K562 (cell line): ENCODE data around the gene GPRIN1. TPM values are rescaled to one million over a fixed set of nuclear protein-coding genes. Genes with fewer than 3 reads are reported as not detected.

Source experiments
- FOXA1 ChIP-seq: fragments of 450-650 bp; IDR thresholded peaks from 2 replicates; pipeline ENCODE4 v1.6.1; 2016; ENCODE audit warnings: mild to moderate bottlenecking, borderline replicate concordance
- HDAC6 ChIP-seq: IDR thresholded peaks from 2 replicates; pipeline ENCODE4 v1.6.1; 2012; ENCODE audit warnings: low read depth, mild to moderate bottlenecking, control low read depth, inconsistent platforms, low read length, moderate library complexity
- HNRNPL ChIP-seq: fragments of 200-400 bp; formaldehyde crosslinking; IDR thresholded peaks from 2 replicates; pipeline ENCODE4 v1.6.1; 2017; ENCODE audit warnings: low read depth, mild to moderate bottlenecking, low read length
- IFI16 ChIP-seq: fragments of 250-450 bp; sonication (Bioruptor Pico); IDR thresholded peaks from 2 replicates; pipeline ENCODE4 v2.1.2; 2022; ENCODE audit warnings: mild to moderate bottlenecking, inconsistent platforms
- MAZ ChIP-seq, 2 experiments: fragments of 450-650 bp in 1 of 2; sonication (generic) in 1 of 2; formaldehyde crosslinking; IDR thresholded peaks in 1 of 2; conservative IDR thresholded peaks in 1 of 2; 2 replicates each; pipeline versions ENCODE4 v1.4.0 to v1.5.0; 2020; ENCODE audit warnings: mild to moderate bottlenecking in 1 of 2, missing genetic modification reagents in 1 of 2
- MEIS2 ChIP-seq: fragments of 450-650 bp; IDR thresholded peaks from 2 replicates; pipeline ENCODE4 v1.6.1; 2014; ENCODE audit warnings: mild to moderate bottlenecking; ENCODE audit not compliant: partially characterized antibody
- NBN ChIP-seq: fragments of 450-650 bp; IDR thresholded peaks from 2 replicates; pipeline ENCODE4 v1.6.1; 2016; ENCODE audit warnings: low read depth, mild to moderate bottlenecking
- PPARD ChIP-seq: fragments of 250-450 bp; sonication (Bioruptor Pico); IDR thresholded peaks from 2 replicates; pipeline ENCODE4 v1.8.0; 2022; ENCODE audit warnings: inconsistent platforms, mild to moderate bottlenecking, moderate library complexity
- RBM15 ChIP-seq: fragments of 200-400 bp; formaldehyde crosslinking; IDR thresholded peaks from 2 replicates; pipeline ENCODE4 v1.6.1; 2018; ENCODE audit warnings: mild to moderate bottlenecking, low read length, moderate library complexity; ENCODE audit not compliant: insufficient read depth
- SMAD1 ChIP-seq: fragments of 150-350 bp; IDR thresholded peaks from 2 replicates; pipeline ENCODE4 v1.6.1; 2014; ENCODE audit warnings: low read length, low read depth; ENCODE audit not compliant: partially characterized antibody
- SMAD2 ChIP-seq: fragments of 150-350 bp; IDR thresholded peaks from 2 replicates; pipeline ENCODE4 v1.6.1; 2014; ENCODE audit warnings: low read depth, mild to moderate bottlenecking, low read length
- SMARCB1 ChIP-seq: IDR thresholded peaks from 2 replicates; pipeline ENCODE4 v1.6.1; 2011; ENCODE audit warnings: improper control_type of control experiment, low read depth; ENCODE audit not compliant: insufficient read length
- TCF3 ChIP-seq: sonication (generic); formaldehyde crosslinking; IDR thresholded peaks from 2 replicates; pipeline ENCODE4 v1.4.0; 2020; ENCODE audit warnings: mild to moderate bottlenecking, missing genetic modification reagents
- TEAD2 ChIP-seq: fragments of 450-650 bp; IDR thresholded peaks from 2 replicates; pipeline ENCODE4 v1.6.1; 2016; ENCODE audit warnings: missing genetic modification characterization, control low read depth, missing compliant biosample characterization
- ZNF217 ChIP-seq: sonication (generic); formaldehyde crosslinking; IDR thresholded peaks from 2 replicates; pipeline ENCODE4 v1.8.0; 2022; ENCODE audit warnings: mild to moderate bottlenecking, missing genetic modification reagents
- ZNF408 ChIP-seq: fragments of 250-450 bp; sonication (Bioruptor Pico); IDR thresholded peaks from 2 replicates; pipeline ENCODE4 v1.4.0; 2020; ENCODE audit warnings: low read depth, mild to moderate bottlenecking, moderate library complexity
- ZNF583 ChIP-seq: fragments of 250-450 bp; sonication (Bioruptor Pico); IDR thresholded peaks from 2 replicates; pipeline ENCODE4 v1.4.0; 2020
- ZNF586 ChIP-seq: fragments of 450-650 bp; formaldehyde crosslinking; conservative IDR thresholded peaks from 2 replicates; pipeline ENCODE4 v1.4.0; 2020; ENCODE audit warnings: mild to moderate bottlenecking, moderate library complexity
- ZNF77 ChIP-seq: fragments of 250-450 bp; sonication (Bioruptor Pico); IDR thresholded peaks from 2 replicates; pipeline ENCODE4 v1.5.0; 2020
- ZNF785 ChIP-seq: fragments of 250-450 bp; sonication (Bioruptor Pico); IDR thresholded peaks from 2 replicates; pipeline ENCODE4 v1.4.0; 2020; ENCODE audit warnings: mild to moderate bottlenecking
- ZZZ3 ChIP-seq: fragments of 450-650 bp; IDR thresholded peaks from 2 replicates; pipeline ENCODE4 v1.6.1; 2016; ENCODE audit warnings: antibody characterized with exemption, mild to moderate bottlenecking, moderate library complexity
- polyA plus RNA-seq, 8 experiments: library from polyadenylated mRNA; depleted of rRNA in 4 of 8; stranded (reverse) in 5 of 8; unstranded in 3 of 8; fragments of >200 nt; fragmentation: Nextera tagmentation in 2 of 8; fragmentation: Illumina TruSeq in 1 of 8; extraction: Ambion mirVana in 2 of 8; extraction: Trizol in 1 of 8; gene quantifications; 2 replicates each; pipeline versions ENCODE4 v1.2.1 to v1.2.3, GENCODE V29; 2011 to 2014; ENCODE audit warnings: inconsistent platforms in 1 of 8, missing spikeins in 1 of 8
- total RNA-seq, 7 experiments: library from RNA; depleted of rRNA in 6 of 7; stranded (reverse); fragments of >200 nt in 6 of 7; fragmentation: Illumina TruSeq in 2 of 7; extraction: Trizol in 2 of 7; gene quantifications; 2 replicates each; pipeline versions ENCODE4 v1.2.1 to v1.2.3, GENCODE V29; 2011 to 2021; ENCODE audit warnings: low replicate concordance in 1 of 7
- TF ChIP-seq, protein P1 (sequence below): fragments of 150-350 bp; IDR thresholded peaks from 2 replicates; pipeline ENCODE4 v1.6.1; 2014; ENCODE audit warnings: low read depth, mild to moderate bottlenecking, low read length, borderline replicate concordance
- TF ChIP-seq, protein P2 (sequence below): fragments of 250-450 bp; sonication (Bioruptor Pico); IDR thresholded peaks from 2 replicates; pipeline ENCODE4 v1.8.0; 2022; ENCODE audit warnings: inconsistent platforms

The GPRIN1 gene
- total and polyA plus RNA-seq, 9 of the 15 experiments (the other 6 are each of a cell fraction or from before 2014, with no cell fraction given) = 0.15 to 11.6 (median 4.4) TPM

DNA sequence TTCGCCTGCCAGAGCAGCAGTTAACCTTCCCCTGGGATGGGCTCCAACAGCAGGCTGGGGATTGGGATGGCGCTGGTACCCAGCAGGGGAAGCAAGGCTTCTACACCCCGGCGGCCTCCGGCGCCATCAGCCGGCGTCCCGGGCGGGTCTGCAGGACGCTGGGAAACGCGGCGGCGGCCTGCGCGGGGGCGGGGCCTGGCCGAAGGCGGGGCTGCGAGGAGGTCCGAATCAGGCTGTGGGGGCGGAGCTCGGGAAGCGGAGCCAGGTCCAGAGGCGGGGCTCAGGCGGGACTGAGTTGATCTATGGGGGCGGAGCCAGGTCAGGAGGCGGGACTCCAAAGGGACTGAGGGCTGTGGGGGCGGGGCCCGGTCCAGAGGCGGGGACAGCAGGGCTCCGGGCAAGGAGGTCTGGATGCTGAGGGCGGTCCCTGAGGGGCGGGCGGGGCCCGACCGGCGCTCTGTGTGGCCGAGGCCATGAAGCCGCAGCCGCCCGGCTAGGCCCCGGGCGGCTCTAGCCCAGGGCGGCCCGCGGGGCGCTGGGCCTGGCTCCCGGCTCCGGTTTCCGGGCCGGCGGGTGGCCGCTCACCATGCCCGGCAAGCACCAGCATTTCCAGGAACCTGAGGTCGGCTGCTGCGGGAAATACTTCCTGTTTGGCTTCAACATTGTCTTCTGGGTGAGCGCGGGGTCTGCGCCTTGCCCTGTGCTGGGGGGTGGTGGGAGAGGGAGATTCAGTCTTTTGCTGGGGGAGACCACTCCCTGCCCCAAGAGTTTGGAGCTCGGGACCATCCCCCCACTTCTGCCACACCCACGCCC is 37.3 kb upstream of the GPRIN1 start, which contains the start of gene TSPAN17 (continued):
- TF ChIP-seq, protein P1, sequence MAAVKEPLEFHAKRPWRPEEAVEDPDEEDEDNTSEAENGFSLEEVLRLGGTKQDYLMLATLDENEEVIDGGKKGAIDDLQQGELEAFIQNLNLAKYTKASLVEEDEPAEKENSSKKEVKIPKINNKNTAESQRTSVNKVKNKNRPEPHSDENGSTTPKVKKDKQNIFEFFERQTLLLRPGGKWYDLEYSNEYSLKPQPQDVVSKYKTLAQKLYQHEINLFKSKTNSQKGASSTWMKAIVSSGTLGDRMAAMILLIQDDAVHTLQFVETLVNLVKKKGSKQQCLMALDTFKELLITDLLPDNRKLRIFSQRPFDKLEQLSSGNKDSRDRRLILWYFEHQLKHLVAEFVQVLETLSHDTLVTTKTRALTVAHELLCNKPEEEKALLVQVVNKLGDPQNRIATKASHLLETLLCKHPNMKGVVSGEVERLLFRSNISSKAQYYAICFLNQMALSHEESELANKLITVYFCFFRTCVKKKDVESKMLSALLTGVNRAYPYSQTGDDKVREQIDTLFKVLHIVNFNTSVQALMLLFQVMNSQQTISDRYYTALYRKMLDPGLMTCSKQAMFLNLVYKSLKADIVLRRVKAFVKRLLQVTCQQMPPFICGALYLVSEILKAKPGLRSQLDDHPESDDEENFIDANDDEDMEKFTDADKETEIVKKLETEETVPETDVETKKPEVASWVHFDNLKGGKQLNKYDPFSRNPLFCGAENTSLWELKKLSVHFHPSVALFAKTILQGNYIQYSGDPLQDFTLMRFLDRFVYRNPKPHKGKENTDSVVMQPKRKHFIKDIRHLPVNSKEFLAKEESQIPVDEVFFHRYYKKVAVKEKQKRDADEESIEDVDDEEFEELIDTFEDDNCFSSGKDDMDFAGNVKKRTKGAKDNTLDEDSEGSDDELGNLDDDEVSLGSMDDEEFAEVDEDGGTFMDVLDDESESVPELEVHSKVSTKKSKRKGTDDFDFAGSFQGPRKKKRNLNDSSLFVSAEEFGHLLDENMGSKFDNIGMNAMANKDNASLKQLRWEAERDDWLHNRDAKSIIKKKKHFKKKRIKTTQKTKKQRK = no peak
- no peak for TF ChIP-seq SMAD1
- no peak for TF ChIP-seq TCF3
- TF ChIP-seq ZNF77 (CRISPR knock-in tag) = no peak
- TF ChIP-seq, protein P2, sequence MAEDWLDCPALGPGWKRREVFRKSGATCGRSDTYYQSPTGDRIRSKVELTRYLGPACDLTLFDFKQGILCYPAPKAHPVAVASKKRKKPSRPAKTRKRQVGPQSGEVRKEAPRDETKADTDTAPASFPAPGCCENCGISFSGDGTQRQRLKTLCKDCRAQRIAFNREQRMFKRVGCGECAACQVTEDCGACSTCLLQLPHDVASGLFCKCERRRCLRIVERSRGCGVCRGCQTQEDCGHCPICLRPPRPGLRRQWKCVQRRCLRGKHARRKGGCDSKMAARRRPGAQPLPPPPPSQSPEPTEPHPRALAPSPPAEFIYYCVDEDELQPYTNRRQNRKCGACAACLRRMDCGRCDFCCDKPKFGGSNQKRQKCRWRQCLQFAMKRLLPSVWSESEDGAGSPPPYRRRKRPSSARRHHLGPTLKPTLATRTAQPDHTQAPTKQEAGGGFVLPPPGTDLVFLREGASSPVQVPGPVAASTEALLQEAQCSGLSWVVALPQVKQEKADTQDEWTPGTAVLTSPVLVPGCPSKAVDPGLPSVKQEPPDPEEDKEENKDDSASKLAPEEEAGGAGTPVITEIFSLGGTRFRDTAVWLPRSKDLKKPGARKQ = no peak
- no peak for TF ChIP-seq ZZZ3
- peak; percentile 42 for TF ChIP-seq MEIS2
- TF ChIP-seq ZNF586 (CRISPR knock-in tag) = no peak
- peak in 1 of 2 experiments; percentile 79; a peak in 3 of 4 replicates for TF ChIP-seq MAZ (CRISPR knock-in tag; conservative IDR thresholded peaks at IDR 0.05 in 1 of 2, IDR thresholded peaks at IDR 0.05 in 1 of 2)
- TF ChIP-seq HNRNPL = no peak
- TF ChIP-seq SMAD2 = no peak
- TF ChIP-seq SMARCB1 = no peak
- no peak for TF ChIP-seq TEAD2 (tag)
- no peak for TF ChIP-seq ZNF217
- TF ChIP-seq NBN = no peak
- TF ChIP-seq ZNF408 = no peak
- TF ChIP-seq ZNF785 (CRISPR knock-in tag) = no peak
- peak; percentile 21; the same call in 1 of the 2 replicates for TF ChIP-seq ZNF583
- TF ChIP-seq HDAC6 = no peak
- TF ChIP-seq IFI16 (CRISPR knock-in tag) = no peak
- TF ChIP-seq PPARD (CRISPR knock-in tag) = no peak
- TF ChIP-seq FOXA1 = no peak
- TF ChIP-seq RBM15 = no peak
